ENCODE data around the gene PAX6. TPM values are rescaled to one million over a fixed set of nuclear protein-coding genes. Genes with fewer than 3 reads are reported as not detected.

The PAX6 gene
- total RNA-seq, 2 experiments from 2014 or later, result not detected

DNA sequence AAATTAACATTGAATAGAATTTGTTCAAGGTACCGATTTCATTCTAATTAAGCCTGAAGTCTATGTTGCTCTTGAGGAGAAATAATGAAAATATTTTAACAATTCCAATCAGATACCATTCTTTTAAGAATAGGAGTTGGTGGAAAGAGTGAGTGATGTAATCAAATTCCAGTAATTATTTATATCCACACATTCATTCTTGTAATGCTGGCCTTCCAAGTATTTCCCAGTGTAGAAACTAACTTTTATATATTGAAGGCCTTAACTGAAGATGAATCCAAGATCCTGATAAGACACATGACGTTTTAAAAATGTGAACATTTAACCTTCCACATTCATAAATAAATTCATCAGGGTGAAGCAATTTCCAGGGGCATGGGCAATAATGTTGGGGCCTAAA is 36.6 kb upstream of the PAX6 start:
- Histone ChIP-seq H3K79me2 (ENCODE audit: insufficient read depth, low read depth, low read length) (no peaks in the 10 kb centered on the region), H4K20me1 (ENCODE audit: insufficient read depth, low read length) (no peaks in the 10 kb centered on the region), H3K36me3 (ENCODE audit: insufficient read depth, low read length) (no peaks in the 10 kb centered on the region), H3K4me2 (ENCODE audit: low read length) (no peak overlapping the region), H3K4me1 (ENCODE audit: insufficient read depth, low read length, poor library complexity, severe bottlenecking) (no peaks in the 10 kb centered on the region), H3K9me3 (ENCODE audit: low read length) (no peaks in the 10 kb centered on the region), H3K9me2 (ENCODE audit: insufficient read depth, low read length) (no peaks in the 10 kb centered on the region), H3K4me3 (ENCODE audit: low read depth, low read length, poor library complexity, severe bottlenecking) (no peak overlapping the region), H3K27ac (ENCODE audit: low read depth, low read length, poor library complexity, severe bottlenecking) (no peak overlapping the region), H2AFZ (ENCODE audit: low read length) (no peak overlapping the region)
- BruUV-seq (replicated peaks), result no TSS peak
- intact Hi-C loops (cut with micrococcal nuclease; ENCODE audit: unreplicated experiment), result no loop called here
- TF ChIP-seq, protein P1, sequence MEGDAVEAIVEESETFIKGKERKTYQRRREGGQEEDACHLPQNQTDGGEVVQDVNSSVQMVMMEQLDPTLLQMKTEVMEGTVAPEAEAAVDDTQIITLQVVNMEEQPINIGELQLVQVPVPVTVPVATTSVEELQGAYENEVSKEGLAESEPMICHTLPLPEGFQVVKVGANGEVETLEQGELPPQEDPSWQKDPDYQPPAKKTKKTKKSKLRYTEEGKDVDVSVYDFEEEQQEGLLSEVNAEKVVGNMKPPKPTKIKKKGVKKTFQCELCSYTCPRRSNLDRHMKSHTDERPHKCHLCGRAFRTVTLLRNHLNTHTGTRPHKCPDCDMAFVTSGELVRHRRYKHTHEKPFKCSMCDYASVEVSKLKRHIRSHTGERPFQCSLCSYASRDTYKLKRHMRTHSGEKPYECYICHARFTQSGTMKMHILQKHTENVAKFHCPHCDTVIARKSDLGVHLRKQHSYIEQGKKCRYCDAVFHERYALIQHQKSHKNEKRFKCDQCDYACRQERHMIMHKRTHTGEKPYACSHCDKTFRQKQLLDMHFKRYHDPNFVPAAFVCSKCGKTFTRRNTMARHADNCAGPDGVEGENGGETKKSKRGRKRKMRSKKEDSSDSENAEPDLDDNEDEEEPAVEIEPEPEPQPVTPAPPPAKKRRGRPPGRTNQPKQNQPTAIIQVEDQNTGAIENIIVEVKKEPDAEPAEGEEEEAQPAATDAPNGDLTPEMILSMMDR (conservative IDR thresholded peaks at IDR 0.05; ENCODE audit: low read length), result no peak
- no peak for TF ChIP-seq EZH2phosphoT487 (IDR thresholded peaks at IDR 0.05; ENCODE audit: borderline replicate concordance, low read depth, low read length)
- no peak for DNase-seq (ENCODE audit: low spot score)
- ChIA-PET CTCF (ENCODE audit: unreplicated experiment) (no interaction called here), POLR2A (no interaction called here)

DNA sequence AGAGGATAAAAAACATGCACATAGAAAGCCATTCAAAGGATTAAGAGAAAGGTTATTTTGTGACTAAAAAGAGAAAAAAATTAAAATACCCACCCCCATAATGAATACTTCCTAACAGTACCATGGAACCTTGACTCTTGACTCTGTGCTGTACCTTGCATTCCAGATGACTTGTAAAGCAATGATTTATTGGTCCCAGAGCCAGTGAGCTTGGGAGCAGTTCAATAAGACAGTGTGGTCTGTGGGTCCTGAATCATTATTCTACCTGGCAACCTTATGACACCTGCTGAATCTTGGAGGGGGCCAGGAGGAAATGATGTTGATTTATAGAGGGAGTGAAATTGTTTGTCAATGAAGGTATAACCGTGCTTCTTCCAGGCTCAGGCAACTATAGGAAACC is 34.2 kb upstream of the PAX6 start:
- ChIA-PET POLR2A (interaction anchor here (0.6 kb wide), 1 partner anchor 851 kb away, joined by 3 read pairs; no protein-coding TSS in a partner anchor), CTCF (ENCODE audit: unreplicated experiment) (no interaction called here)
- Histone ChIP-seq H3K4me2 (ENCODE audit: low read length) (no peak overlapping the region), H3K79me2 (ENCODE audit: insufficient read depth, low read depth, low read length) (no peaks in the 10 kb centered on the region), H3K4me3 (ENCODE audit: low read depth, low read length, poor library complexity, severe bottlenecking) (no peak overlapping the region), H3K4me1 (ENCODE audit: insufficient read depth, low read length, poor library complexity, severe bottlenecking) (no peaks in the 10 kb centered on the region), H2AFZ (ENCODE audit: low read length) (no peak overlapping the region), H3K36me3 (ENCODE audit: insufficient read depth, low read length) (no peaks in the 10 kb centered on the region), H3K9me3 (ENCODE audit: low read length) (no peaks in the 10 kb centered on the region), H3K27ac (ENCODE audit: low read depth, low read length, poor library complexity, severe bottlenecking) (no peak overlapping the region), H3K9me2 (ENCODE audit: insufficient read depth, low read length) (no peaks in the 10 kb centered on the region), H4K20me1 (ENCODE audit: insufficient read depth, low read length) (no peaks in the 10 kb centered on the region)
- no peak for TF ChIP-seq EZH2phosphoT487 (IDR thresholded peaks at IDR 0.05; ENCODE audit: borderline replicate concordance, low read depth, low read length)
- TF ChIP-seq, protein P1 (conservative IDR thresholded peaks at IDR 0.05; ENCODE audit: low read length), result no peak
- intact Hi-C loops (cut with micrococcal nuclease; ENCODE audit: unreplicated experiment), result no loop called here
- BruUV-seq (replicated peaks), result no TSS peak
- no peak for DNase-seq (ENCODE audit: low spot score)

DNA sequence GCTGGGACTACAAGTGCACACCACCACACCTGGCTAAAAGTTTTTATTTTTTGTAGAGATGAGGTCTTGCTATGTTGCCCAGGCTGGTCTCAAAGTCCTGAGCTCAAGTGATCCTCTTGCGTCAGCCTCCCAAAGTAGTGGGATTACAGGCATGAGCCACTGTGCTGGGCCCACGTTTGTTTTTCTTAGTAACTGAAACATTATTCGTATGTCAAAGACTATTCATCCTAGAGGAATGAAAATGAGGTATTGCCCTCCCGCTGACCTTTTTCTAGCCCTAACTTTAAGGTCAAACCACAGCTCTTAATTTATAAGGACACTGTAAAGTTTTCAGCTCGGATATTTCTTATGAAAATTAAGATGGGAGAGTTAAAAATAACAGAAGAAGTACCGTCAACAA is 33.2 kb upstream of the PAX6 start:
- no TSS peak for BruUV-seq (replicated peaks)

More for the DNA sequence above, 33.2 kb upstream of the PAX6 start:
- intact Hi-C loops (cut with micrococcal nuclease; ENCODE audit: unreplicated experiment), result no loop called here
- no peak for TF ChIP-seq EZH2phosphoT487 (IDR thresholded peaks at IDR 0.05; ENCODE audit: borderline replicate concordance, low read depth, low read length)
- TF ChIP-seq, protein P1 (conservative IDR thresholded peaks at IDR 0.05; ENCODE audit: low read length), result no peak
- H3K9me3 ChIP-seq (ENCODE audit: low read length), result no peaks in the 10 kb centered on the region
- POLR2A ChIA-PET, result interaction anchor here (0.7 kb wide), 2 partner anchors 8 to 18 kb away, joined by 3 read pairs; no protein-coding TSS in a partner anchor
- no peaks in the 10 kb centered on the region for H3K9me2 ChIP-seq (ENCODE audit: insufficient read depth, low read length)
- H2AFZ ChIP-seq (ENCODE audit: low read length), result no peak overlapping the region
- no peaks in the 10 kb centered on the region for H3K4me1 ChIP-seq (ENCODE audit: insufficient read depth, low read length, poor library complexity, severe bottlenecking)
- no peak overlapping the region for H3K27ac ChIP-seq (ENCODE audit: low read depth, low read length, poor library complexity, severe bottlenecking)
- H3K79me2 ChIP-seq (ENCODE audit: insufficient read depth, low read depth, low read length), result no peaks in the 10 kb centered on the region
- no peaks in the 10 kb centered on the region for H4K20me1 ChIP-seq (ENCODE audit: insufficient read depth, low read length)
- CTCF ChIA-PET (ENCODE audit: unreplicated experiment), result no interaction called here
- H3K4me2 ChIP-seq (ENCODE audit: low read length), result no peak overlapping the region
- H3K36me3 ChIP-seq (ENCODE audit: insufficient read depth, low read length), result no peaks in the 10 kb centered on the region
- DNase-seq (ENCODE audit: low spot score), result no peak
- no peak overlapping the region for H3K4me3 ChIP-seq (ENCODE audit: low read depth, low read length, poor library complexity, severe bottlenecking)

Measured in OCI-LY7 (cell line).